ENCODE measurements around the gene NUDC.
"Not testable (repeated sequence)": the region's sequence is repeated elsewhere in the genome, so short reads cannot be mapped to it uniquely, and the experiment has no call there.

The NUDC gene

GRCh38 chr1:26911399-26912146 lies 10.0 kb upstream of the NUDC start:
- no peak for DNase-seq

- DNase-seq, result no peak
These were observed 9.4 kb upstream of the NUDC start for GRCh38 chr1:26912147-26912490.

GRCh38 chr1:26913389-26913753 lies 8.2 kb upstream of the NUDC start:
- no peak for DNase-seq

GRCh38 chr1:26913754-26914619 lies 7.6 kb upstream of the NUDC start, which contains the start of gene NR0B2:
NR0B2 (minus strand) TSS chr1:26913975; CDS start chr1:26913940, 35 bp downstream.
- DNase-seq, result no peak

- no peak for DNase-seq
These were observed 6.2 kb upstream of the NUDC start for GRCh38 chr1:26915204-26915842.

- DNase-seq, result no peak
These were observed 410 bp upstream of the NUDC start for GRCh38 chr1:26921126-26921539.

- no peak for DNase-seq
These were observed 837 bp downstream of the NUDC start for GRCh38 chr1:26922431-26922729.

- no peak for DNase-seq
These were observed 1.4 kb downstream of the NUDC start for GRCh38 chr1:26922901-26923300.

- no peak for DNase-seq
These were observed 2.2 kb downstream of the NUDC start for GRCh38 chr1:26923711-26924110.

GRCh38 chr1:26932531-26932930 lies 11.0 kb downstream of the NUDC start:
- no peak for DNase-seq

- DNase-seq, result no peak
These were observed 15.3 kb downstream of the NUDC start for GRCh38 chr1:26936823-26937222.

GRCh38 chr1:26938004-26938658 lies 16.6 kb downstream of the NUDC start:
- DNase-seq, result no peak

GRCh38 chr1:26938659-26939025 lies 17.1 kb downstream of the NUDC start:
- no peak for DNase-seq

- no peak for DNase-seq
These were observed 19.8 kb downstream of the NUDC start for GRCh38 chr1:26941311-26941710.

- DNase-seq, result no peak
These were observed 21.1 kb downstream of the NUDC start for GRCh38 chr1:26942656-26943055.

GRCh38 chr1:26945138-26945537 lies 23.6 kb downstream of the NUDC start:
- no peak for DNase-seq

- no peak for DNase-seq
These were observed 24.2 kb downstream of the NUDC start for GRCh38 chr1:26945728-26946127.

- no peak for DNase-seq
These were observed 24.7 kb downstream of the NUDC start for GRCh38 chr1:26946270-26946669.

- not testable (repeated sequence) for DNase-seq
These were observed 27.1 kb downstream of the NUDC start for GRCh38 chr1:26948725-26949057.

GRCh38 chr1:26949266-26949925 lies 27.9 kb downstream of the NUDC start:
- no peak for DNase-seq

- DNase-seq, result no peak
These were observed 28.4 kb downstream of the NUDC start for GRCh38 chr1:26949926-26950319.

- DNase-seq, result no peak
These were observed 29.1 kb downstream of the NUDC start for GRCh38 chr1:26950602-26951001.

GRCh38 chr1:26951216-26951615 lies 29.7 kb downstream of the NUDC start:
- DNase-seq, result no peak

Data from activated CD8-positive, alpha-beta memory T cell treated with anti-CD3 and anti-CD28 coated beads for 24 hours (primary cell).